COLO668 (cell line): ENCODE results near the gene IGFBP2.

Experiments
- DNase-seq: peaks from one replicate; lab custom pipeline; 2025; ENCODE audit not compliant: unreplicated experiment; lab: John Stamatoyannopoulos, UW

The IGFBP2 gene

DNA sequence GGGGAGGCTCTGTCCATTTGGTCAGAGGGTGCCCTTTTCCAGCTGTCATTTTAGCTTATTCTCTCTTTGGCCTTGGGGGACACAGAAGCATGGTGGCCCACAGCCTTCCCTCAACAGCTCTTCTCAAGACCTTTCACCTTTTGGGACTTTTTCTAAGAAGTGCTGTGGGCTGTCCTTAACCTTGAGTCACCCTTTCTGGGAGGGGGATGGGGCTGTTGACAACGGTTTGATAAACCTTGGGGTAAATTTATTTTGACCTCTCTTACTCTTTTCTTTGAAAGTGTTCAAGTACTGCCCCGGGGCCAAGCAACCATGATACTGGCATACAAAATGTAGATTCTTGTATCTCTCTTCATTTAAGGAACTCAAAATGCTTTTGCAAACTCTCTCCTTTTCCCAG is 48.5 kb downstream of the IGFBP2 start:
- DNase-seq = no peak

GRCh38 chr2:216683846-216684245 is 50.6 kb downstream of the IGFBP2 start:
- DNase-seq = peak; percentile 32

DNA sequence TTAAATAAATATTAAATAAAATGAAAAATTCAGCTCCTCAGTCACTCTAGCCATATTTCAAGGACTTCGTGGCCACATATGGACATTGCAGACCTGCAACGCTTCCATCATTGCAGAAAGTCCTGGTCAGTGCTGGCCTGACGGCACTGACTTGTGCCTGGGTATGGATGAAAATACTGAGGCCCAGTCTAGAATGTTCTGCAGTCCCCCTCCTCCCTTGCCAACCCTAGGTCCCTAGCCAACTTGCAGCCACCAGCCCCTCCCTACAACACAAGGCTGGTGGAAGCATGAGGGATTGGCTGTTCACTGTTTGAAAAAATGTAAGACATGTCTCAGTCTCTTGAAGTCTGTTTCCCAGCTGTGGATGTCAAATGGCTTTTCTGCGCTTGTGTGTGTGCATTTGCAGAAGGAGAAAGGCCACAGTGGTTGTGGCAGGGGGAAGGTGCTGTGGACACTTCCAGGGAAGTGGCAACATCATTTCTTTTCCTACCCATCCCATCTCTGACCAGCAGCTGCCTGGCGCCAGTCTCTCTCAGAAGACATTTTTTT is 52.2 kb downstream of the IGFBP2 start:
- DNase-seq = no peak

- no peak for DNase-seq
Measured at GRCh38 chr2:216687111-216687510, 53.9 kb downstream of the IGFBP2 start.

GRCh38 chr2:216687646-216688045 is 54.4 kb downstream of the IGFBP2 start:
- DNase-seq = peak; percentile 22

- no peak for DNase-seq
Measured at GRCh38 chr2:216688731-216689340, 55.6 kb downstream of the IGFBP2 start.

DNA sequence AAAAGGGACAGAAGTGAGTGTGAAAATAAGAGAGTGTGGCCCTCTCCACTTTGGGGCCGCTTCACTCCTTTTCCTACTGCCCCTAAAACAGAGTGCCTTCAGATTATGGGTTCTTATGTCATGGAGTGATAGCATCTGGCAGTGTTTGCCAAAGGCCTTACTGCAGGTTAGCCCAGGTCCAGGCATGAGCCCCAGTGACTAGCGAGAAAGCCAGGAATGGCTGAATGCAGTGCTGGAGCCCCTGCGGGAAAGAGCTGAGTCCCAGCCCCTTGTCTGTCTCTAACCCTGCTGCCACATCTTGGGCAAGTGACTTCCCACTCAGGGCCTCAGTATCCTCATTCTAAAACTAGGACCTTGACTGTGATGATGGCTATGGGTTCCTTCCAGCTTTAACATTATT is 56.2 kb downstream of the IGFBP2 start:
- no peak for DNase-seq

DNA sequence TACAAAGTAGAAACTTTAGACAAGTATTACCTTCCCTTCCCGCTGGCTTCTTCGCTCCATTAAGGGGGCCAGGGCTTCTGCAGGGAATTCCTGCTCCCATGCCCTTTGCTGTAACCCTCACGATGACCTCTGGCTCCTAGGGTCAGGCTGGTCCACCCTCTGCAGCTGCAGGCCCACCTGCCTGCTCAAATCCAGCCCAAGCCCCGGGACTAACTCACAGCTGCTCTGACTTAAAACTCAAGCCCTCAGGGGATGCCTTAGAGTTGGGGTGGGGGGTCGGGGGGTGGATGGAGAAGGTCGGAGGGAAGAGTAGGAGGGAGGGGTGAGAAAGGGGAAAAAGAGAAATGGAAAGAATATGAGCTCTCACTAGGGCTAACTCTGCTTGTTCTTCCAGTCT is 57.2 kb downstream of the IGFBP2 start:
- no peak for DNase-seq

- DNase-seq = peak; percentile 89
Measured at GRCh38 chr2:216690853-216691741, 57.9 kb downstream of the IGFBP2 start.

GRCh38 chr2:216692636-216693413 is 59.6 kb downstream of the IGFBP2 start:
- peak; percentile 90 for DNase-seq

- peak; percentile 38 for DNase-seq
Measured at GRCh38 chr2:216693414-216694080, 60.3 kb downstream of the IGFBP2 start.

DNA sequence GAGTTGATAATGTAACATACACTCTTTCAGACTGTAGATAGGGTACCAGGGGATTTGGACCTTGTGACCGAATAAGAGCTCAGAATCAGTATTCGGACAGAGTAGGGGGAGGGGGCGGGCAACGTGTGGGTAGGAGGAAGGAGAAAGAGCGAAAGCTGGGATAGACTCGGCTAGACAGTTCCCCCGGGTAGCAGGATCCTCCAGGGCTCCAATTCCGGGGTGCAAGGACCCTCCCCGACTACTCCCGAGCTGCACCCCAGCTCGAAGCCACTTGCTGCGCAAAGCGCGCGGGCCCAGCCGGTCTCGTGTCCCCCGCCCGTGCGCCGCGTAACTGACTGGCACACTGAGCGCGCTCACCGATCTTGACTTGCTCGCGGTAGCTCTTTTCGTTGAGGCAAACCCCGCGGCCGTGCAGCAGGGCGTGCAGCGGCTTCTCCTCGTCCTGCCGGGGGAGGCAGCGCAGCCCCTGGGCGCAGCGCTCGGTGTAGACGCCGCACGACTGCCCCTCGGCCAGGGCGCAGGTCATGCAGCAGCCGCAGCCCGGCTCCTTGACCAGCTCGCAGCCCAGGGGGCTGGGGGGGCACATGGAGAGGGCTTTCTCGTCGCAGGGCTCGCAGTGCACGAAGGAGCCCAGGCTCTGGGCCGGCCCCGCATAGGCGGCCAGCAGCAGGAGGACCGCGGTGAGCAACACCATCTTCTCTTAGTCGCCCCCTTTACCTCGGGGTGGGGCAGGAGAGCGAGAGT is 61.0 kb downstream of the IGFBP2 start:
- peak; percentile 85 for DNase-seq

DNA sequence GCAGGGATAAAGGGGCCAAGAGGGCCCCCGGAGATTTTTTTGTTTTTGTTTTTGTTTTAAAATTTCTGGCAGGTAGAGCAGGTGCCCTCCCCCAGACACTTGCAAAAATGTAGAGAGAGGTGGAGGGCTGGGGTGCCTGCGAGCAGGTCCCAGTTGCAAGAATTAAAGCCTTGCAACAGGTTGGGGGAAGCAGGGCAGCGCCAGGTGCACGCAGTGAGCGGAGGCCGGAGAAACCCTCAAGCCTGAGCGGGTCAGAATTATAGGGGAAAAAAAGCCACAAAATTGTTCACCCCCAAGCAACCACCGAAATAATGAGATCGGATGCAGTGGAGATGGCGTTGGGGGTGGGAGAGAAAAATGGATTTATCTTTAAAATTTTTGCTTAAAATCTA is 61.6 kb downstream of the IGFBP2 start:
- DNase-seq = peak; percentile 52

GRCh38 chr2:216695401-216695821 is 62.2 kb downstream of the IGFBP2 start, which contains the start of gene IGFBP5:
Gene IGFBP5, minus strand, starts transcription at chr2:216695549. Its CDS starts 774 bp downstream, at chr2:216694775.
- DNase-seq = peak; percentile 84

DNA sequence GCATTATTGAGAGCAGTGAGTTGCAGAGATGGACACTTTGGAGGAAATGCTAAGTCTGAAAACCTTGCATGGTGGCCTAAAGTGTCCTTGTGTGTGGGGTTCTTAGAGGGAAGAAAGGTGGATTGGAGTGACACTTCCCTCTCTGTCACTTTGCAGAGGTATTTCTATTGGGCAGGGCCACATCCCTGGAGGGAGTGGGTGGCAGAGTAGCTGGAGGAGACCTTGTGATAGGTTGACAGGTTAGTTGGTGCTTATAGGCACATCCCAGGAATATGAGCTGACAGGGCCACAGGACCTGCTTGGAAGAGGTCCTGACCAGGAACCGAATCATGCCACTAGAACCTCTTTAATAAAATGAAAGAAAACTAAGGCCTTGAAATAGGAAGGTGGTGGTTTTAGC is 63.1 kb downstream of the IGFBP2 start:
- no peak for DNase-seq

DNA sequence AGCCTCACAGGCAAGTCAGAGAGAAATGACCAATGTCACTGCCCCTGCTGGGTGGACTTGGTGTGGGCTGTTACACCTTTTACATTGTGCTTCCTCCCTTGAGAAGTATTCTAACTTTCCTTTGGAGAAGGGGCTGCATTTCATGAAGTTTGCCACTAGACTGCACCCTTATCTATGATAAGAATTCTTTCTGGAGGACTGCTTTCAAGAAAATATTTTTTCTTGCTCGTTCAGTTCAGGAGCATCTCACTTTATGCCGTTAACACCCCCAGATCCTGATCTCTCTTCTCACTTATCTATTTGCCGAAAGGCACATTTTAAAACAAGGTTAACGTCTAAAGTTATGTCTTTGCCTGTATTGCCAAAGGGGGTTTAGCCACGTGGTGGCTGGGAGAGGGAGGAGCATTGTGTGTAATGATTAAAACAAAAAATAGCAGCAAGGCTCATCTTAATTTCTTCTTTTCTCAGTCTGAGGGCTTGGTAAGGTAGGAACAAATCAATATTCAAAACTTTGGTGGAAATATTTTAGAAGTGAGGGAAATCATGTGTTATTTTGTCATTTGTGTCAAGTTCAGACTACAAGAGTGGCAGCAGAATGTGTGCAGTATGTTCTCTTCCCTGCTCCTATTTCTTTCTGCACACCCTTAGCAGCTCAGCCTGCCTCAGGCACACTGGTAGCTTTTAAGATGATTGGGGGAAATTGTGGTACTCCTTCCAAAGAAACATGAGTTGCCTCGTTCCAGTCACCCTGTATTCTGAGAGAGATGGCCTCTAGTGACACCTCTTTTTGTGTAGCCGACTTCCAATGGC is 63.7 kb downstream of the IGFBP2 start:
- no peak for DNase-seq

DNA sequence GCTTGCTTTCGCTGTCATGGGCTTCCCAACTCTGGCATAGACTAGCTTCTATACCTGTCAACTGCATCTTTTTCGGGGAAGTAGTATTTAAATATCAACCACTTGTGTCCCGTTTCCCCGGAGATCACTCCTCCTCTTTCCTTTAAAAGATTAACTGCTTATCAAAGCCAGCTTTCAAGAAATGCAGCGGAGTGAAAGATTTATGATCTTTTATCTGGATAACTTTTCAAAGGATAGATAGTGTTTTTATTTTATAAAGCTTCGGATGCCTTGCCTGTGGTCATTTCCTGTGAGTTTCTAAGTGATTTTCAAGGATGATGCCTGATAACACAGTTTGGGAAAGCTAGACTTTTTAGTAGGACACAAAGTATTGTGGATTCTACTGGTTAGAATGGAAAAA is 65.1 kb downstream of the IGFBP2 start:
- no peak for DNase-seq

DNA sequence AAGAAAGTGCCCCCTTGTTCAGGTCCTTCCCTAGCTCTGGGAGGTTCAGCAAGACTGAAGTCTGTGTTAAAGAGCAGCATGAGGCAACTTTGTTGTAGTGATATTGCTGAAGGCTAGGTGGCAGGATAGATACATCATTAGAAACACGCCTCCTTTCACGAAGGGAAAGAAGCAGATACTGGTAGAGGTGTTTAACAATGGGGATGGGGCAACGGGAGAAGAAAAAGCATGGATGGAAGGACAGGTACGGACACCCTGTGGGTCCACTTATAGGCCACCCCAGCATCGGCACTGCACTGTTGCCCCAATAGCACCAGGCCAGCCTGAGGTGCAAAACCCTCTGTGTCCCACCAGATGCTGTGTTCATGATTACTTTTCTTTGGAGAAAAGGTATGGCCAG is 65.7 kb downstream of the IGFBP2 start:
- peak; percentile 34 for DNase-seq

GRCh38 chr2:216700088-216700567 is 66.9 kb downstream of the IGFBP2 start:
- no peak for DNase-seq
